Endothelial cell of umbilical vein (primary cell): Measurements from ENCODE around the gene SUPT7L. TPM values are rescaled to one million over a fixed set of nuclear protein-coding genes. Genes with fewer than 3 reads are reported as not detected.

Source experiments
- BruUV-seq: library from RNA; stranded (reverse); fragments of 400-500 nt; replicated peaks from 2 replicates; lab custom pipeline; 2021; lab: Mats Ljungman, UMichigan
- CTCF ChIA-PET: fragments of 300-600, 350-600 bp; sonication (Branson Sonifier 250); formaldehyde crosslinking; loops from one replicate; lab custom pipeline; 2021; ENCODE audit warnings: antibody characterized with exemption, inconsistent platforms; lab: Charles Lee
- POLR2A ChIA-PET: fragments of 300-600, 350-600 bp; sonication (Branson Sonifier 250); formaldehyde crosslinking; loops from one replicate; lab custom pipeline; 2021; ENCODE audit warnings: antibody characterized with exemption, inconsistent platforms; lab: Charles Lee
- DNase-seq: peaks from one replicate; pipeline ENCODE4 v3.0.0-alpha.2; 2011; ENCODE audit warnings: low read depth, low spot score
- FAIRE-seq: peaks from 2 replicates; lab custom pipeline; 2011; peaks lifted over from hg19 to GRCh38; lab: Jason Lieb, UNC
- H2AFZ ChIP-seq: 2 replicates; pipeline ENCODE4 v1.6.0; 2012; ENCODE audit warnings: low read depth, low read length, control low read depth, inconsistent platforms
- H3K27ac ChIP-seq: 2 replicates; pipeline ENCODE4 v1.5.1; 2011; ENCODE audit warnings: low read depth, mild to moderate bottlenecking, control low read depth, low read length, moderate library complexity; ENCODE audit not compliant: insufficient read depth
- H3K27me3 ChIP-seq, 2 experiments: 2 replicates each; pipeline versions ENCODE4 v1.6.0 to v1.6.1; 2011; ENCODE audit warnings: low read length in 2 of 2, mixed read lengths in 1 of 2; ENCODE audit not compliant: control insufficient read depth in 2 of 2, insufficient read depth in 2 of 2
- H3K36me3 ChIP-seq, 2 experiments: 2 replicates in 1 of 2; 3 replicates in 1 of 2; pipeline ENCODE4 v1.5.1; 2011; ENCODE audit warnings: low read length in 2 of 2, mild to moderate bottlenecking in 1 of 2, moderate library complexity in 1 of 2; ENCODE audit not compliant: control insufficient read depth in 2 of 2, insufficient read depth in 2 of 2; ENCODE audit errors: extremely low read depth in 1 of 2
- H3K4me1 ChIP-seq: 3 replicates; pipeline ENCODE4 v1.5.1; 2011; ENCODE audit warnings: mild to moderate bottlenecking, low read length; ENCODE audit not compliant: control insufficient read depth, insufficient read depth; ENCODE audit errors: extremely low read depth
- H3K4me2 ChIP-seq: 2 replicates; pipeline ENCODE4 v1.6.1; 2011; ENCODE audit warnings: low read length, control low read depth, mixed read lengths; ENCODE audit not compliant: insufficient read depth
- H3K4me3 ChIP-seq, 3 experiments: fragments of 200-600 bp in 1 of 3; sonication (generic), shearing (Covaris generic) in 1 of 3; replicated peaks in 1 of 3; 2 replicates each; pipeline ENCODE4 v1.5.1; 2011 to 2016; ENCODE audit warnings: control low read depth in 3 of 3, low read length in 3 of 3, mild to moderate bottlenecking in 2 of 3, inconsistent platforms in 1 of 3, low read depth in 1 of 3, moderate library complexity in 1 of 3; ENCODE audit not compliant: insufficient read depth in 1 of 3
- H3K79me2 ChIP-seq: 2 replicates; pipeline ENCODE4 v1.6.0; 2012; ENCODE audit warnings: low read length, inconsistent platforms; ENCODE audit not compliant: control insufficient read depth, insufficient read depth
- H3K9ac ChIP-seq: replicated peaks from 2 replicates; pipeline ENCODE3; 2011; ENCODE audit warnings: low read length, control low read depth; ENCODE audit not compliant: insufficient read depth; ENCODE audit errors: extremely low read depth
- H3K9me1 ChIP-seq: replicated peaks from 3 replicates; pipeline ENCODE4 v1.6.0; 2011; ENCODE audit warnings: mild to moderate bottlenecking, low read length; ENCODE audit not compliant: control insufficient read depth, insufficient read depth; ENCODE audit errors: extremely low read depth
- H3K9me3 ChIP-seq: replicated peaks from 2 replicates; pipeline ENCODE4 v1.5.1; 2012; ENCODE audit warnings: low read length, inconsistent platforms; ENCODE audit not compliant: control insufficient read depth, insufficient read depth
- H4K20me1 ChIP-seq: replicated peaks from 2 replicates; pipeline ENCODE3; 2011; ENCODE audit warnings: mild to moderate bottlenecking, low read length; ENCODE audit not compliant: control insufficient read depth, insufficient read depth; ENCODE audit errors: extremely low read depth
- EZH2 ChIP-seq: IDR thresholded peaks from 2 replicates; pipeline ENCODE4 v1.6.1; 2012; ENCODE audit warnings: borderline replicate concordance, low read depth, mild to moderate bottlenecking, moderate library complexity, low read length, inconsistent platforms; ENCODE audit not compliant: severe bottlenecking
- FOS ChIP-seq: IDR thresholded peaks from 2 replicates; pipeline ENCODE4 v1.6.1; 2011; ENCODE audit warnings: mild to moderate bottlenecking, low read length, moderate library complexity, borderline replicate concordance; ENCODE audit not compliant: insufficient read depth
- GATA2 ChIP-seq: IDR thresholded peaks from 2 replicates; pipeline ENCODE4 v1.7.0; 2011; ENCODE audit warnings: low read depth, mild to moderate bottlenecking, moderate library complexity, mixed read lengths, low read length; ENCODE audit not compliant: insufficient read length, insufficient read depth
- JUN ChIP-seq: IDR thresholded peaks from 2 replicates; pipeline ENCODE4 v1.6.1; 2011; ENCODE audit warnings: borderline replicate concordance, low read depth; ENCODE audit not compliant: insufficient read length, insufficient read depth
- MYC ChIP-seq: IDR thresholded peaks from one replicate; pipeline ENCODE4 v1.6.1; 2011; ENCODE audit warnings: mild to moderate bottlenecking, low read depth, low read length
- POLR2A ChIP-seq: IDR thresholded peaks from 2 replicates; pipeline ENCODE4 v1.6.1; 2012; ENCODE audit warnings: low read depth, mild to moderate bottlenecking, control low read depth, low read length
- POLR2AphosphoS5 ChIP-seq: IDR thresholded peaks from 2 replicates; pipeline ENCODE4 v1.6.1; 2012; ENCODE audit warnings: low read depth, mild to moderate bottlenecking, control low read depth, low read length, moderate library complexity; ENCODE audit not compliant: insufficient read depth
- dilution Hi-C: fragments of 300-500 bp; cut with MboI; formaldehyde crosslinking; loops from one replicate; pipeline ENCODE4 v1.15.0; 2019; ENCODE audit warnings: low sequenced_read_pairs; ENCODE audit not compliant: extremely low pct_ligation_motif_present
- intact Hi-C: fragments of 100-400 bp; cut with micrococcal nuclease; formaldehyde crosslinking; loops from one replicate; pipeline ENCODE4 v1.10.0; 2022
- polyA plus RNA-seq, 4 experiments: library from polyadenylated mRNA; depleted of rRNA in 3 of 4; stranded (reverse) in 3 of 4; unstranded in 1 of 4; fragments of >200 nt; gene quantifications; 2 replicates each; pipeline versions ENCODE4 v1.2.1 to v1.2.3, GENCODE V29; 2011 to 2012; ENCODE audit warnings: missing spikeins in 1 of 4
- total RNA-seq: library from RNA; stranded (reverse); gene quantifications from 2 replicates; pipeline ENCODE4 v1.2.3, GENCODE V29; 2021
- TF ChIP-seq, protein P1 (sequence below), 2 donors: IDR thresholded peaks; 1 replicate in 1 of 2; 2 replicates in 1 of 2; pipeline ENCODE4 v1.5.1; 2011; ENCODE audit warnings: low read length in 2 of 2, mild to moderate bottlenecking in 2 of 2, moderate library complexity in 2 of 2, control low read depth in 1 of 2, inconsistent platforms in 1 of 2, low read depth in 1 of 2; ENCODE audit not compliant: insufficient read depth in 1 of 2; ENCODE audit errors: extremely low read depth in 1 of 2
- TF ChIP-seq, protein P2 (sequence below): IDR thresholded peaks from 2 replicates; pipeline ENCODE4 v1.6.1; 2011; ENCODE audit not compliant: insufficient read depth, insufficient read length

The SUPT7L gene
- total and polyA plus RNA-seq, 2 donors (not counting 3 experiments of a cell fraction or from before 2014, with no cell fraction given): 30.3 to 44.5 TPM

DNA sequence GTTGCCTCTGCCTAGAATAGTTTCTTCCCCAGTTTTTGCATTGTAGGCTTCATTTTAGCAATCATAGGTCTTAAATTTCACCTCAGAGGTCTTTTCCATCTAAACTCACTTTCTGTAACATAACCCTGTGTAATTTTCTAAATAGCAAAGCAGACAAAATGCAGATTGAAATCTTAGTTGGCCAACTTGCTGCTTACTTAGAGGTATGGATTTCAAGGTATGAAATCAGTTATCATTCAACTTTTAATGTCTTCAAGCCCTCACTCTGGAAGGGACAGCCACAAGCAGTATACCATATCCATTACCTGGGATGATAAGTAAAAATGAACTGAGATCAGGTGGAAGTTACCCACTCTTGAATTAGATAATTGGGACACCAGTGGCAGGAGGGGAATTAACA, 38.5 kb downstream of the SUPT7L start:
- DNase-seq: no peak
- peaks cover 34% of the 10 kb centered on the region for H3K4me1 ChIP-seq
- intact Hi-C loops (no loop called here), dilution Hi-C loops (no loop called here)
- ChIA-PET CTCF (interaction anchor here (0.5 kb wide), 1 partner anchor 863 kb away, joined by 3 read pairs; no protein-coding TSS in a partner anchor), POLR2A (no interaction called here)
- H4K20me1 ChIP-seq: no peaks in the 10 kb centered on the region
- H3K9me1 ChIP-seq: no peaks in the 10 kb centered on the region
- H3K36me3 ChIP-seq: peaks cover 4 to 14% of the 10 kb centered on the region in 2 experiments
- H3K9ac ChIP-seq: no peak overlapping the region
- no peak overlapping the region for H2AFZ ChIP-seq
- FAIRE-seq: no peak
- H3K27me3 ChIP-seq: no peaks in the 10 kb centered on the region
- BruUV-seq: no TSS peak
- no peaks in the 10 kb centered on the region for H3K9me3 ChIP-seq
- TF ChIP-seq EZH2: no peak
- no peak for TF ChIP-seq POLR2AphosphoS5
- TF ChIP-seq GATA2: no peak
- no peak for TF ChIP-seq POLR2A
- TF ChIP-seq FOS: no peak
- no peak for TF ChIP-seq MYC
- TF ChIP-seq, protein P1, sequence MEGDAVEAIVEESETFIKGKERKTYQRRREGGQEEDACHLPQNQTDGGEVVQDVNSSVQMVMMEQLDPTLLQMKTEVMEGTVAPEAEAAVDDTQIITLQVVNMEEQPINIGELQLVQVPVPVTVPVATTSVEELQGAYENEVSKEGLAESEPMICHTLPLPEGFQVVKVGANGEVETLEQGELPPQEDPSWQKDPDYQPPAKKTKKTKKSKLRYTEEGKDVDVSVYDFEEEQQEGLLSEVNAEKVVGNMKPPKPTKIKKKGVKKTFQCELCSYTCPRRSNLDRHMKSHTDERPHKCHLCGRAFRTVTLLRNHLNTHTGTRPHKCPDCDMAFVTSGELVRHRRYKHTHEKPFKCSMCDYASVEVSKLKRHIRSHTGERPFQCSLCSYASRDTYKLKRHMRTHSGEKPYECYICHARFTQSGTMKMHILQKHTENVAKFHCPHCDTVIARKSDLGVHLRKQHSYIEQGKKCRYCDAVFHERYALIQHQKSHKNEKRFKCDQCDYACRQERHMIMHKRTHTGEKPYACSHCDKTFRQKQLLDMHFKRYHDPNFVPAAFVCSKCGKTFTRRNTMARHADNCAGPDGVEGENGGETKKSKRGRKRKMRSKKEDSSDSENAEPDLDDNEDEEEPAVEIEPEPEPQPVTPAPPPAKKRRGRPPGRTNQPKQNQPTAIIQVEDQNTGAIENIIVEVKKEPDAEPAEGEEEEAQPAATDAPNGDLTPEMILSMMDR (IDR thresholded peaks at IDR 0.05; ENCODE audit: extremely low read depth in 1 of 2, insufficient read depth in 1 of 2, low read depth in 1 of 2, low read length in 2 of 2): no peak
- TF ChIP-seq JUN: no peak
- TF ChIP-seq, protein P2, sequence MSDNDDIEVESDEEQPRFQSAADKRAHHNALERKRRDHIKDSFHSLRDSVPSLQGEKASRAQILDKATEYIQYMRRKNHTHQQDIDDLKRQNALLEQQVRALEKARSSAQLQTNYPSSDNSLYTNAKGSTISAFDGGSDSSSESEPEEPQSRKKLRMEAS: no peak
- no peak overlapping the region for H3K4me2 ChIP-seq
- H3K79me2 ChIP-seq: peaks cover 10% of the 10 kb centered on the region
- no peak overlapping the region for H3K4me3 ChIP-seq
- H3K27ac ChIP-seq: no peak overlapping the region
